Erythroblast (primary cell): ENCODE data around the gene SLC25A25.
"Not testable (repeated sequence)": the region's sequence is repeated elsewhere in the genome, so short reads cannot be mapped to it uniquely, and the experiment has no call there.

Experiments used
- DNase-seq, 2 experiments: peaks; one replicate each; lab custom pipeline; 2025; lab: John Stamatoyannopoulos, UW
- GATA1 ChIP-seq: IDR thresholded peaks from 2 replicates; pipeline ENCODE4 v1.6.1; 2011; ENCODE audit warnings: low read depth, mild to moderate bottlenecking, control low read depth, low read length, moderate library complexity
- POLR2A ChIP-seq: IDR thresholded peaks from 2 replicates; pipeline ENCODE4 v1.6.1; 2011; ENCODE audit warnings: mild to moderate bottlenecking, low read length

SLC25A25 gene

GRCh38 chr9:128101231-128101661, 33.2 kb downstream of the SLC25A25 start:
- TF ChIP-seq GATA1 (no peak), POLR2A (no peak)
- DNase-seq, result no peak

DNA sequence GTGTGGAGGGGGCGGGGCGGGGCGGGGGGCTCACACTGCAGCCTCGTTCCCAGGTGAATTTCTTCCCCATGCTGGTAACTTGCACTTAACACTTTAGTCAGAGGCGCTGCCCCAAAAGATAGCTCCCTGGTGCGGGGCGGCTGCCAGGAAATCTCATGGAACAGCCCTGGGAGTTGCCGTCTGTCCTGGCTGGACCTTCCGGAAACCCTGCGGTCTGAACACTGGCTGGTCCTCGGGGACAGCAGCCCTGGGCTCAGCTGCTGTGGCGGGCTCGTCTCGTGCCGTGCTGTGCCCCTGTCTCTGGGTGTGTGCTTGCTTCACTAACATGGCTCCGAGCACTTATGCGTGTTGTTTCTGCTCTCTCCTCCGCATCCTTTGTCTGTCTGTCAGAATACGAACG, 33.7 kb downstream of the SLC25A25 start:
- no peak for DNase-seq
- TF ChIP-seq POLR2A, result no peak
- no peak for TF ChIP-seq GATA1

DNA sequence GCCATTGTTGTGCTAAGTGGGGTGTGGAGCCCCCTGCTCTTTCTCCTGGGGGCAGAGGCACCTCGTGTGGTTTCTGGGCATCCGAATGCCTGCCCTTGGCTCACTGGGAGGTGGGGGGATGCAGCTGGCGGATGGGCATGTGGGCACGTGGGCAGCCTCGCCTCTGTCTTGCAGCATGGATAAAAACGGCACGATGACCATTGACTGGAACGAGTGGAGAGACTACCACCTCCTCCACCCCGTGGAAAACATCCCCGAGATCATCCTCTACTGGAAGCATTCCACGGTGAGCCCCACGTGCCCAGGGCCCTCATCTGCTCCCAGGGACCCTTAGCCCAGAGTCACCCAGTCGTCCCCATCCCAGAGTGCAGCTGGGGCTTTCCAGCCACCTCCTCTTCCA, 34.2 kb downstream of the SLC25A25 start:
- TF ChIP-seq GATA1 (no peak), POLR2A (no peak)

GRCh38 chr9:128102861-128103588, 35.0 kb downstream of the SLC25A25 start:
- no peak for TF ChIP-seq GATA1
- DNase-seq, result no peak

More for the DNA sequence above, 34.2 kb downstream of the SLC25A25 start:
- no peak for DNase-seq

DNA sequence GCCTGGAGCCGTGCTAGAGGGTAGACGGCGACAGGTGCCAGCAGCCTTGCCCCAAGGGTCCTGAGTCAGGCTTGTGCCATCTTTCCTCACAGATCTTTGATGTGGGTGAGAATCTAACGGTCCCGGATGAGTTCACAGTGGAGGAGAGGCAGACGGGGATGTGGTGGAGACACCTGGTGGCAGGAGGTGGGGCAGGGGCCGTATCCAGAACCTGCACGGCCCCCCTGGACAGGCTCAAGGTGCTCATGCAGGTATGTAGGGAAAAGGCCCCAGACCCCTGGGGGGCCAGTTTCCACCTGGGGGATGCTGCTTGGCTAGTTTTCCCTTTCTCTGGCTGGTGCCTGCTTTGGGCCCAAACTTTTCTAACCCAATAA, 35.5 kb downstream of the SLC25A25 start:
- TF ChIP-seq GATA1 (no peak), POLR2A (no peak)
- DNase-seq, result no peak

DNA sequence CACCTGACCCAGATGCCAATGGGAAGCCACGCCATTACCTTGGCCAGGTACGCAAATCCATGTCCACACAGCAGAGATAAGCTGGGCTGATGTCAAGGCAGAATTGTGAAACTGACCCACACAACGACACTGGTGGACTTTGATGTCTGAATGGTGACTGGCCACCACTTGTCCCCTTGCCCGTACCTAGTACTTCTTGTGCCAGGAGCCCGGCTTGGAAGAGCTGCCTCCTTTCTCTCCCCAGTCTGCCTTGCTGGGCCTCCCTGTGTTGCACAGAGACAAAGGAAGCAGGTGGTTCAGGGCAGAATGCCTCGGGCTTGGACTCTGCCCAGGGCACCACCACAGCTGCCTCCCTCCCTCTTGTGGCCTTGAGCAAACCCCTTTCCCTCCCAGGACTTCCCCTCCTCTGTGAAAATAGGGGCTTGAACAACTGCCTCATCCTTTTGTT, 36.2 kb downstream of the SLC25A25 start:
- no peak for TF ChIP-seq POLR2A
- DNase-seq, result no peak

DNA sequence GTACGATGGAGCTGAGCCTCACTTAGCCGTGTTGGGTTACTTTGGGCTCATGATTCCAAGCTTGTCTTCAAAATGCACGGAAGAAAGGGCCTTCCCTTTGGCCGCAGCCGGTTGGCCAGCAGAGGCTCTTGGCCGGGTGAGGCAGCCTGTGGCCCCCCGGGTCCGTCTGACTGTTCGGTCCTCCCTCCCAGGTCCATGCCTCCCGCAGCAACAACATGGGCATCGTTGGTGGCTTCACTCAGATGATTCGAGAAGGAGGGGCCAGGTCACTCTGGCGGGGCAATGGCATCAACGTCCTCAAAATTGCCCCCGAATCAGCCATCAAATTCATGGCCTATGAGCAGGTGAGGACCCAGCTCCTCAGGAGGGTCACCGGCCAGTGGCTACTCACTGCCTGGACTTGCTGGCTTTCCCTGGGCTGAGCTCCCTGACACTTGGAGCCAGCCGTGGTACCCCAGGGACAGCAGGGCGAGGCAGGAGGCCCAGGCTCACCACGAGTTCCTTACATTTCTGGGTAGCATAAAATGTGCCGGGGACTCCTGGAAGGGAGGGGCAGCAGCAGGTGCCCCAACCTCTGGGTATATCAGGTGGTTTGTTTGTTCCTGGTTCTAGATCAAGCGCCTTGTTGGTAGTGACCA, 37.6 kb downstream of the SLC25A25 start:
- DNase-seq, result no peak
- TF ChIP-seq GATA1 (no peak), POLR2A (no peak)

- TF ChIP-seq POLR2A (no peak), GATA1 (no peak)
- no peak for DNase-seq
Observed at GRCh38 chr9:128106181-128106939, 38.3 kb downstream of the SLC25A25 start.

DNA sequence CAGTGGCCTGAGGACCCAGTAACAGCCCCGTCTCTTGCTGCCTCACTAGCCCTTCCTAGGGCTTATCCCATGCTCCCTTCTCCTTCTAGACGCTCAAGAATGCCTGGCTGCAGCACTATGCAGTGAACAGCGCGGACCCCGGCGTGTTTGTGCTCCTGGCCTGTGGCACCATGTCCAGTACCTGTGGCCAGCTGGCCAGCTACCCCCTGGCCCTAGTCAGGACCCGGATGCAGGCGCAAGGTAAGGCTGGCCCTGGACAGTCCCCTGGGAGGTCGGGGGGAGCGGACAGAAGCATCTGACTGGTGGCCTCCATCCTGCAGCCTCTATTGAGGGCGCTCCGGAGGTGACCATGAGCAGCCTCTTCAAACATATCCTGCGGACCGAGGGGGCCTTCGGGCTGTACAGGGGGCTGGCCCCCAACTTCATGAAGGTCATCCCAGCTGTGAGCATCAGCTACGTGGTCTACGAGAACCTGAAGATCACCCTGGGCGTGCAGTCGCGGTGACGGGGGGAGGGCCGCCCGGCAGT, 39.0 kb downstream of the SLC25A25 start:
- TF ChIP-seq GATA1 (no peak), POLR2A (no peak)
- DNase-seq, result no peak

- no peak for DNase-seq
- TF ChIP-seq POLR2A, result no peak
- no peak for TF ChIP-seq GATA1
Observed at GRCh38 chr9:128107468-128108268, 39.6 kb downstream of the SLC25A25 start.

- no peak for DNase-seq
- TF ChIP-seq POLR2A (no peak), GATA1 (no peak)
Observed at GRCh38 chr9:128108269-128109049, 40.4 kb downstream of the SLC25A25 start.

DNA sequence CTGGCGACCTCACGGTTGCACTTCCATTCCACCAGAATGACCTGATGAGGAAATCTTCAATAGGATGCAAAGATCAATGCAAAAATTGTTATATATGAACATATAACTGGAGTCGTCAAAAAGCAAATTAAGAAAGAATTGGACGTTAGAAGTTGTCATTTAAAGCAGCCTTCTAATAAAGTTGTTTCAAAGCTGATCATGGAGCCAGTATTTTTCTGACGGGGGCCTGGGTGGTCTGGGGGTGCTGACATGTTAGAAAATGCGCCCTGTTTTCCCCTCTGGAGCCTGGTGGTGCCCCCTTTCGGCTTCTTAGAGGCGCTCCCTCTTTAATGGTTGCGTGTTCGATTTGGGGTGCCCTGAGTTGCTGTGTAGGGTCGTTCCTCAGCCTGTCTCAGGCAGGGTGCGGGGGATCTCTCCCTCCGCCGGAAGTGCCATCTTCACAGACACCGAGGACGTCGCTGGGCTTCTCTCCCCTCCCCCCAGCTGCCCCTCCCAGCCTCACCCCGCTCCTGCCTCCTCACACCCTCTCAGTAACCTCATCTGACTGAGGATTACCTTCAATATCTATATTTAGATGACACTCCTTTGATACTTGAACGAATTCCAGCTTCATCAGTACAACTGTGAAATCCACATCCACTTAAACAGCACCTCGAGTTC, 41.1 kb downstream of the SLC25A25 start:
- TF ChIP-seq GATA1, result no peak
- no peak for TF ChIP-seq POLR2A

GRCh38 chr9:128111726-128112125, 43.7 kb downstream of the SLC25A25 start:
- not testable (repeated sequence) for DNase-seq

More for the DNA sequence above, 41.1 kb downstream of the SLC25A25 start:
- no peak for DNase-seq
